SJSA1 (cell line): ENCODE results near the gene MBLAC2. TPM values are rescaled to one million over a fixed set of nuclear protein-coding genes. Genes with fewer than 3 reads are reported as not detected.
A peak's percentile ranks its signal among the peaks of the same experiment; 100 is the strongest.

ENCODE experiments used
- DNase-seq, 2 experiments: peaks; one replicate each; pipeline ENCODE4 v3.0.0-alpha.2; 2015 to 2020; ENCODE audit warnings: low spot score in 2 of 2, low read depth in 1 of 2
- H3K27ac ChIP-seq: fragments of 250-450 bp; sonication (Bioruptor Pico); 2 replicates; pipeline ENCODE4 v1.5.1; 2020; ENCODE audit warnings: mild to moderate bottlenecking, moderate library complexity
- H3K27me3 ChIP-seq: fragments of 250-450 bp; sonication (Bioruptor Pico); replicated peaks from 2 replicates; pipeline ENCODE4 v1.5.1; 2020; ENCODE audit warnings: mild to moderate bottlenecking, moderate library complexity
- H3K36me3 ChIP-seq: fragments of 250-450 bp; sonication (Bioruptor Pico); 2 replicates; pipeline ENCODE4 v1.5.1; 2020; ENCODE audit warnings: mild to moderate bottlenecking
- H3K4me1 ChIP-seq: fragments of 250-450 bp; sonication (Bioruptor Pico); replicated peaks from 2 replicates; pipeline ENCODE4 v1.6.1; 2021; ENCODE audit warnings: mild to moderate bottlenecking
- H3K4me3 ChIP-seq: fragments of 250-450 bp; sonication (Bioruptor Pico); 2 replicates; pipeline ENCODE4 v1.5.1; 2020; ENCODE audit warnings: mild to moderate bottlenecking
- H3K9me3 ChIP-seq: fragments of 250-450 bp; sonication (Bioruptor Pico); replicated peaks from 2 replicates; pipeline ENCODE4 v1.5.1; 2020; ENCODE audit warnings: mild to moderate bottlenecking
- total RNA-seq: library from RNA; depleted of rRNA; stranded (reverse); fragments of >200 nt; shearing (Covaris generic); gene quantifications from 2 replicates; pipeline ENCODE4 v1.2.3, GENCODE V29; 2014; rRNA removed

The MBLAC2 gene
- total RNA-seq: 3.1 and 3.3 TPM in 2 replicates

DNA sequence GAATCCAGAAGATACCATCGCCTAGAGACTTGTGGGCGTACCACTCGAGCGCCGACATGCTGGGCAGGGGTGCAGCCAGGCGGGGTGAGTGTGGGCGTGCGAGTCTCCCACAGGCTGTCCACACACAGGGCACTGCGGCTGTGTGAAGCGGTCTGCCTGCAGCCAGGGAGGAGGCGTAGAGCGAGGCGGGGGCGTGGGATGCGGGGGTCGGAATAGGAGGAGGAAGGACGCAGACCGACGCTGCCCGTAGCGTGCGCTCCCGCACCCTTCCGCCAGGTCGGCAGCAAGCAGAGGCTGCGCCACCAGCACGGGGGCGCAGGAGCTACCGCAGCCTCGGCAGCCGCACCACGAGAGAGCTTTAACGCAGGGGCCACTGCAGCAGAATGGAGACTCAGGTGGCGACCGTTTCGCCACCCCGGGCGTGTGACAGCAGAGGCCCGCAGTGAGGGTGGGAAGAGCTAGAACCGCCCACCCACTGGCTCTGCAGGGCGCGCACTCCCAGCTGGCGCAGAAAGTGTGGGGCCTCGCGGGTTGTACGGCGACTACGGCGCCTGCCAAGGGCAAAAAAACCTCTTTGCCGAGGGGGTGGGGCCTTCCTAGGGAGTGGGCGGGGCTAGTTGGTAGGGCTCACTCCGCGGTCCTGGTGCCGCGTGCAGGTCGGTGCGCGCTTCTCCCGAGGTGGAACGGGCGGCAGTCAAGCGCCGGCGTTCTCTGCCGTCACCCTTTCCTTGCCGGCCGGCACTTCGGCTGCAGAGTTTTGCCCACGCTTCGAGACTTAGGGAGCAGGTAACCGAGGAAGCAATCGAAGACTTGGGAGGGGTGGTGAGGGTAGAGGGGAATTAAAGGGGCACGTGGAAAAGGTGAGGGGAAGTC, at the start of gene MBLAC2, which contains the start of gene POLR3G:
Gene MBLAC2 (minus strand): TSS at position 537 of the 873 bp plus-strand sequence. CDS start 479 bp downstream, at position 58.
Gene POLR3G (plus strand): TSS at position 630 of the 873 bp plus-strand sequence. CDS start 10,704 bp downstream, outside the sequence.
- DNase-seq: peak; percentile 92 to 93
- Histone ChIP-seq H3K36me3 (0 out of 2 replicates have a peak, but pooled peaks cover 4% of the 10 kb centered on the region), H3K4me3 (peak within 1 kb of the TSS; percentile 77), H3K9me3 (no peaks in the 10 kb centered on the region), H3K27me3 (no peaks in the 10 kb centered on the region), H3K4me1 (peaks cover 17% of the 10 kb centered on the region), H3K27ac (no peak within 1 kb of the TSS)

DNA sequence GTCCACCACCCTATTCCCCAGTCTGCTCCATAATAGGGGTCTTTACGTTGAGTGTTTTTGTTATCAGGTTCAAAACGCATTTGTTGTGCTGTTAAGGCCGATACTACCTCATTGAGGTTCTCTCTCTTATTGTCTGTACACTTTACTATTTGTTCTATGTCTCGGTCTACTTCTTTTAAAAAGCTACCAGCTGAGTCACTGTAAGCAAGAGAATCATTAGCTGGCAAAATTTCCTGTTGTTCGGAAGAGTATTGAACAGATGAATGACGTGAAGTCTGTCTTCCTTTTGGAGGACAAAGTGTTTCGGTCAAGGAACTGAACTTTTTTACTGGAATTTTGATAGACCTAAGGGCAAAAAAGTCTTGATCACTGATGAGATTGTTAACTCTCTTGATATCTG, 44.5 kb upstream of the MBLAC2 start:
- DNase-seq: no peak
- no peak overlapping the region for H3K4me3 ChIP-seq
- no peak overlapping the region for H3K27ac ChIP-seq
- peaks cover 3% of the 10 kb centered on the region; the same call in 1 of the 2 replicates for H3K4me1 ChIP-seq
- H3K36me3 ChIP-seq: peaks cover 41% of the 10 kb centered on the region
- no peaks in the 10 kb centered on the region for H3K27me3 ChIP-seq
- H3K9me3 ChIP-seq: no peaks in the 10 kb centered on the region

DNA sequence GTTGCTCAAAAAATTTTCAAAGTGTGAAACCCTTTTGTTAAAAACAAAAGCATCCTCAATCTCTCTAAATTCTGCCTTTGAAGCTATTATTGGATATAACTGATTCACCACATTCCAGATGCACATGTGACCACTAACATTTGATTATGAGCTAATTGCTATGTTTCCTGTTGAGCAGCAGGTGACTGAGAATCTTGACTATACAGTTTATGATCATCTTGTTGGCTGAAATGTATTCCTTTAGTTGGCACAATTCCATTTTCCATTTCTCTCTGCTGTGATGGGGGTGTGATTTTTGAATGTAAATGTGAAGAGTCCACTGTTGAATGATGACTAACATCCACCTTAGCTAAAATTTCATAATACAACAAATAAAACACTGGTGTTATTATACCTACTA, 44.1 kb upstream of the MBLAC2 start:
- no peaks in the 10 kb centered on the region for H3K9me3 ChIP-seq
- no peak overlapping the region for H3K27ac ChIP-seq
- H3K4me1 ChIP-seq: no peaks in the 10 kb centered on the region
- peaks cover 37% of the 10 kb centered on the region for H3K36me3 ChIP-seq
- no peak for DNase-seq
- no peaks in the 10 kb centered on the region for H3K27me3 ChIP-seq
- no peak overlapping the region for H3K4me3 ChIP-seq

DNA sequence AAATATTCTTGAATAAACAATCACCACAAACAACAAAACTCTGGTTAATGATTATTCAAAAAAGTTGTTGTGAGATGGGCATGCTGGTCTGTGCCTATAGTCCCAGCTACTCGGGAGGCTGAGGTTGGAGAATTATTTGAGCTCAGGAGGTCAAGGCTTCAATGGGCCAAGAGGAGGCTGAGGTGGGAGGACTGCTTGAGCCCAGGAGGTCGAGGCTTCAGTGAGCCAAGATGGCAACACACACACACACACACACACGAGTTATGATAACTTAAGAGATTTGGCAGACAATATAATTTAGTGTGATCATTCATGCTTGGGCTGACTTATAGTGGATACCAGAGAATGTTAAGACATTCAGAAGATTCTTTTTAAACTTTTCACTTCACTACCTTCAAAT, 39.9 kb upstream of the MBLAC2 start:
- DNase-seq: no peak
- Histone ChIP-seq H3K27ac (no peak overlapping the region), H3K9me3 (no peaks in the 10 kb centered on the region), H3K4me3 (no peak overlapping the region), H3K4me1 (no peaks in the 10 kb centered on the region), H3K27me3 (no peaks in the 10 kb centered on the region), H3K36me3 (peaks cover 13% of the 10 kb centered on the region)

DNA sequence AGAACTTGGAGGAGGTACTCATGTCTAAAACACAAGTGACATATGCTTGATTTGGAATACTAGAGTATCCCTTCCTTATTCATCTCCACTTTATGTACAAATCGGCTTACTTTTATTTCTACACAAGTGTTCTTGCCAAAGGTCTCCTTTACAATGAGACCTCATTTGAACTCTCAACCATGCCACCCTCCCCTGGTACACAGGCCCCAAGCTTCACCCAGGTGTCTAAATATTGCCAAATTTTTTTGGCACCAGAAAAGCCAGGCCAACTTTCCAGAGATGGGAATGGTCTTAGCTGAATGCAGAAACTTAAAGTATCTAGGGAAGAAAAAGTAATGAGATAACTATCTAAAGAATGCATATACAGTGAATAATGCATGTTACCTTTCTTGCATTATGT, 35.9 kb upstream of the MBLAC2 start:
- no peaks in the 10 kb centered on the region for H3K4me1 ChIP-seq
- H3K27ac ChIP-seq: no peak overlapping the region
- H3K27me3 ChIP-seq: no peaks in the 10 kb centered on the region
- H3K4me3 ChIP-seq: no peak overlapping the region
- no peaks in the 10 kb centered on the region for H3K36me3 ChIP-seq
- no peak for DNase-seq
- H3K9me3 ChIP-seq: no peaks in the 10 kb centered on the region

DNA sequence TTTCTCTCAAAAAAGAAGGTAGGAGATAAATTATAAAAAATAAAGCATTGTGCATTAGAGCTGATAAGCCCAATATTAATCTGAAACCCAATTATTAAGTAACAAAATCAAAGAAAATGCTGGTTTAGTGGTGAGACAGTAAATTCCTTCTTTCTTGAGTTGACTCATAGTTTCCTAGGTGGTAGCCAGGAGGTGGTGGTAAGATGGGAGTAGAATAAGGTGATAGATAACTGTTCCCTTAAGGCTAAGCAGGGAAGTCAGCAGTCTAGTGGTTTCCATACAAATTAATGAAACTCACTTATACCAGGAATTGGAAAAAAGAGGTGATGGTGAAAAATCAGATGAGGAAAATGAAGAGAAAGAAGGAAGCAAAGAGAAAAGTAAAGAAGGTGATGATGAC, 31.6 kb upstream of the MBLAC2 start:
- no peaks in the 10 kb centered on the region for H3K9me3 ChIP-seq
- no peaks in the 10 kb centered on the region for H3K27me3 ChIP-seq
- no peak for DNase-seq
- H3K27ac ChIP-seq: no peak overlapping the region
- H3K36me3 ChIP-seq: no peaks in the 10 kb centered on the region
- no peak overlapping the region for H3K4me3 ChIP-seq
- H3K4me1 ChIP-seq: no peaks in the 10 kb centered on the region

DNA sequence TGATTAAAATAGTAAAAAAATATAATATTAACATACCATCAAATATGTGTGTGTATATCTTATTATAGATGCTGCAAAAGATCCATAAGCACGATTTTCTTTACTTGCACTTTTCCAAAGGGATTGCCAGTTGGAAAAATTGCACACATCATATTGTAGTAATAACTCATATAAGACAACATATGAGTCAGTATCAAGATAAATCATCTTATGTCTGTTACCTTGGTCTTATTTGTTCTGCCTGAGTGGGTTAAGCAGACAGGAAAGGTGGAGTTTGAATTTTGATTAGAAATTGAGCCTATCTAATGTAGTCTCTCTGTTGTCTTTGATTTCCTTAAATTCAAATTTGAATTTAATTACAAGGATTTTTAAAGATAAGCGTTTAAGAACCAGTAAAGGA, 30.2 kb upstream of the MBLAC2 start:
- DNase-seq: no peak
- H3K27me3 ChIP-seq: no peaks in the 10 kb centered on the region
- no peaks in the 10 kb centered on the region for H3K36me3 ChIP-seq
- H3K4me1 ChIP-seq: no peaks in the 10 kb centered on the region
- H3K4me3 ChIP-seq: no peak overlapping the region
- no peaks in the 10 kb centered on the region for H3K9me3 ChIP-seq
- no peak overlapping the region for H3K27ac ChIP-seq

DNA sequence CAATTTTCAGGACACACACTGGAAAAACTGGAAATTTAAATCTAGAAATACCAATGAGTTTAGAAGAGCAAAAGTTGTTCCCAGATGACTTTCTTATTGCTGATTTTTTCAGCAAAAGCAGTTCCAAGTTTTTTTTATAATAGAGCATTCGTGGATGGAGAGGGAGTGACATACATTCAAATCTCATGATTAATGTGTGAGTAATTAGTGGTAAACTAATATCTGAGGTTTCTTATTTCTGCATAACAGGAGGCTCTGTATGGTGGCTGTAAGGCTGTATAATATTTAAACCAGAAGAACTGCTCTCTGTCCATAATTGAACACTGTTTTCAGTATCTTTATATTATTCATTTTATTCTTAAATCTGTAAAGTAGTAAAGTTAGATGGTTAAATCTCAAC, 29.0 kb upstream of the MBLAC2 start:
- DNase-seq: no peak
- Histone ChIP-seq H3K27ac (no peak overlapping the region), H3K9me3 (no peaks in the 10 kb centered on the region), H3K36me3 (no peaks in the 10 kb centered on the region), H3K4me3 (no peak overlapping the region), H3K4me1 (no peaks in the 10 kb centered on the region), H3K27me3 (no peaks in the 10 kb centered on the region)

DNA sequence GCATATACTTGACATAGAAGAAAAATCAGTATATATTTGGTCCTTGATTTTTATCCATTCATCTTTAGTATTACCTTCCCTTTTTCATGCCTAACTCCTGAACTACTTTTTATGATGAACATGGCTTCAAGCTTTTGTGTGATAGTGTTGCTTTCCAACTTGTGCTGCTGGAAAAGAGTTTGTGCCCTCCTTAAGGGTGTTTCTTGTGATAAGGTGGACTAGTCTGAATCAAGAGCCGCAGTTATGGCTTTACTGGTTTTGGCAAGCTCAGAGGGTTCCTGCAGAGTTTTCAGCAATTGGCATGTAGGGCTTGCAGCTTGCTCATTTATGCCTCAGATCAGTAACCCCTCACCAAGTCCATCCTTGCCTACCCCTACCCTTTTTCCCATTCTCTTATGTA, 20.6 kb upstream of the MBLAC2 start:
- Histone ChIP-seq H3K4me3 (no peak overlapping the region), H3K36me3 (no peaks in the 10 kb centered on the region), H3K9me3 (no peaks in the 10 kb centered on the region), H3K27me3 (no peaks in the 10 kb centered on the region), H3K4me1 (no peaks in the 10 kb centered on the region), H3K27ac (no peak overlapping the region)
- no peak for DNase-seq

DNA sequence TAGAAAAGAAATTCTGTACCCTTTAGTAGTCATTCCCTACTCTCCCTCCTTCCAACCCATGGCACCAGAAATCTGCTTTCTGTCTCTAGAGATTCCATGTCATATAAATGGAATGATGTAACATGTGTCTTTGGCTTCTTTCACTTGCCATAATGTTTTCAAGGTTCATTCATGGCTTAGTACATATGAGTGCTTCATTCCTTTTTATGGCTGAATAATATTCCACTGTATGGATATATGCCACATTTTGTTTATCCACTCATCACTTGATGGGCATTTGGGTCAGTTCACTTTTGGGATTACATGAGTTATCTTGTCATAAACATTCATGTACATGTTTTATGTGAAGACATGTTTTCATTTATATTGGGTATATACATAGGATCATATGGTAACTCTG, 19.5 kb upstream of the MBLAC2 start:
- no peak overlapping the region for H3K27ac ChIP-seq
- H3K4me1 ChIP-seq: no peaks in the 10 kb centered on the region
- H3K9me3 ChIP-seq: no peaks in the 10 kb centered on the region
- H3K4me3 ChIP-seq: no peak overlapping the region
- H3K27me3 ChIP-seq: no peaks in the 10 kb centered on the region
- no peaks in the 10 kb centered on the region for H3K36me3 ChIP-seq
- DNase-seq: no peak

DNA sequence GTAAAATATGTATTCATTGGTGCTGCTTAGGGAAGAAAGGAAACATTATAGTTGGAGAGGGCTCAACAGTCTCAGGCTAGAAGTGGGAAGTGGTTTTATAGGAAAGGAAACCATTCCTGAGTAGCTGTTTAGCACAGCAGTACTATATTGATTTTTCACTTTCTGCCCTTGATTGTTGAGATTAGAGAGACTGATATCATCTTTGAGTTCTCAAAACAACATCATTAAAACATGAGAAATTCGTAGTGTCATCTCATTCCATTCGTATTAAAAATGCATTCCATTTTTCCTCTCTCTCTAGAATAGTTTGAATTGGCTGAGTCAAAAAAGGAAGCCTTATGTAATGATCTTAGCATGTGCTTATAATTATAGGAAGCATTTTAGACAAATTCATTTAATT, 14.2 kb upstream of the MBLAC2 start:
- Histone ChIP-seq H3K36me3 (no peaks in the 10 kb centered on the region), H3K4me1 (no peaks in the 10 kb centered on the region), H3K9me3 (no peaks in the 10 kb centered on the region), H3K27ac (no peak overlapping the region), H3K27me3 (no peaks in the 10 kb centered on the region; the same call in 1 of the 2 replicates), H3K4me3 (no peak overlapping the region)
- DNase-seq: no peak

DNA sequence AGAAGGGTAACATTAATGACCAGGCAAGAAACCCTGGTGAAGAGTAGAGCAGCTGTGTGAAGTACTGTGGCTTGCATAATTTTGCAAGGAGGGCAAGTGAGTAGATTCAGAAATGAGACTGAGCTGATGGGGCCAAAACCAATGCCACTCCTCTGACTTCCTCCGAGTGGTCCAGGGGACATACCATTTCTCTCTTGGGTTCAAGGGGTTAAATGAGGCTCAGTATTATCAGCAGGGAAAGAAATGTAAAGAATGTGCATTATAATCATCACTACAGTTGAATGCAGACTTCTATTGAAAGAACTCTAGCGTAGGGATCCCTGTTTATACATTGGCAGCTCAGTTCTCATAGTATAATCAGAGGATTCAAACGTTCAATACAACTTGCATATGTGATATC, 10.0 kb upstream of the MBLAC2 start:
- Histone ChIP-seq H3K36me3 (no peaks in the 10 kb centered on the region), H3K4me3 (no peak overlapping the region), H3K9me3 (no peaks in the 10 kb centered on the region), H3K27ac (no peak overlapping the region), H3K27me3 (no peaks in the 10 kb centered on the region; the same call in 1 of the 2 replicates), H3K4me1 (no peaks in the 10 kb centered on the region)
- no peak for DNase-seq

DNA sequence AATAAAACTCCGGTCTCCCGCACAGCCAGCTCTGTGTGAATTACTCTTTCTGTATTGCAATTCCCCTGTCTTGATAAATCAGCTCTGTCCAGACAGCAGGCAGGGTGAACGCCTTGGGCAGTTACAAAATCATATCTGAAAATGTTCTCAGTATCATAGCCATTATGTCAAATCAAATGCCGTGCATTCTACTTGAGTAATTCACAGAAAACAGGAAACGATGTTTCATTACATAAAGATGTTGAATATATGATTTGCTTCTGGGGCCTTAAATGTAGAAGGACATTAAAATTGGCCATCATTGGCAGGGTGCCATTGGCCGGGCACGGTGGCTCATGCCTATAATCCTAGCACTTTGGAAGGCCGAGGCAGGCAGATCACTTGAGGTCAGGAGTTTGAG, 8.6 kb upstream of the MBLAC2 start:
- no peaks in the 10 kb centered on the region for H3K36me3 ChIP-seq
- H3K27ac ChIP-seq: no peak overlapping the region
- H3K27me3 ChIP-seq: no peaks in the 10 kb centered on the region; the same call in 1 of the 2 replicates
- no peak for DNase-seq
- no peaks in the 10 kb centered on the region for H3K4me1 ChIP-seq
- H3K9me3 ChIP-seq: no peaks in the 10 kb centered on the region
- H3K4me3 ChIP-seq: no peak overlapping the region

DNA sequence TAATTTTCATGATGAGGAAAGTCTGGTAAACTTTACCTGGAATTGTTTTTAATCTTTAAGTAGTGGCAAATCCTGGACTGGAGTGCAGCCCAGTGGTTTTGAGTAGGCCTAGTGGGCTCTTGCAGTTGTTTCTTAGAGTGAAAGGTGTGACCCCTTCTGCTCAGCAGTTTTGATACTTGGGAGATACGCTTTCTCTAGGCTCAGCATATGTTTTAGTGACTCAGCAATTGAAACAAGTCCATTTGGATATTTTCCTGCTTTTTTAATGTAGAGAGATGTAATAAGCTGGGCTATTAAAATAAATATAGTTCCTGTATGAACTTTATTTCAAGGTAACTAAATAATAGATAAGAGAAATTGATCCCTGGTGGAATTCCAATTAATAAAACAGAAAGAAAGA, 6.1 kb upstream of the MBLAC2 start:
- no peaks in the 10 kb centered on the region for H3K36me3 ChIP-seq
- H3K9me3 ChIP-seq: no peaks in the 10 kb centered on the region
- H3K27ac ChIP-seq: no peak overlapping the region
- H3K27me3 ChIP-seq: no peaks in the 10 kb centered on the region
- DNase-seq: no peak
- H3K4me3 ChIP-seq: no peak overlapping the region
- no peaks in the 10 kb centered on the region for H3K4me1 ChIP-seq
